Right ventricle myocardium superior (tissue), 1 donor: Measurements from ENCODE around the gene RBM3. TPM values are rescaled to one million over a fixed set of nuclear protein-coding genes. Genes with fewer than 3 reads are reported as not detected.
A peak's percentile ranks its signal among the peaks of the same experiment; 100 is the strongest.
"Not testable (repeated sequence)": the region's sequence is repeated elsewhere in the genome, so short reads cannot be mapped to it uniquely, and the experiment has no call there.

Experiments
- ATAC-seq: fragments of 200-7000 bp; cut with Tn5 transposase; one replicate; pipeline ENCODE4 v1.9.1; 2020; ENCODE audit warnings: mild to moderate bottlenecking; ENCODE audit not compliant: poor library complexity
- DNase-seq: peaks from one replicate; pipeline ENCODE4 v3.0.0-alpha.2; 2020
- intact Hi-C: fragments of 100-400 bp; cut with DNase I; formaldehyde crosslinking; loops from one replicate; pipeline ENCODE4 v1.11.2; 2022
- long read RNA-seq: library from polyadenylated mRNA; unstranded; transcript quantifications from one replicate; pipeline ENCODE4 v2.0.0, GENCODE V29; 2021
- total RNA-seq: library from RNA; stranded (reverse); fragmentation: NEBNext Ultra II Directional; extraction: Animal tissue kit (Norgen Biotek cat#: 25700); gene quantifications from one replicate; pipeline ENCODE4 v1.2.1, GENCODE V29; 2021
- donor health status: DM: no; HTN: yes; CAD: no; lungs with severe emphysema.

RBM3 gene
- 103 TPM for total RNA-seq
- long read RNA-seq, transcript RBM3-203 (7 exons, 2,162 nt): major isoform, 109 of 121 reads
- long read RNA-seq, partial matches to known transcripts: 3 of 121 reads
- long read RNA-seq, other reads (novel, unspliced or antisense): 7 of 121 reads

DNA sequence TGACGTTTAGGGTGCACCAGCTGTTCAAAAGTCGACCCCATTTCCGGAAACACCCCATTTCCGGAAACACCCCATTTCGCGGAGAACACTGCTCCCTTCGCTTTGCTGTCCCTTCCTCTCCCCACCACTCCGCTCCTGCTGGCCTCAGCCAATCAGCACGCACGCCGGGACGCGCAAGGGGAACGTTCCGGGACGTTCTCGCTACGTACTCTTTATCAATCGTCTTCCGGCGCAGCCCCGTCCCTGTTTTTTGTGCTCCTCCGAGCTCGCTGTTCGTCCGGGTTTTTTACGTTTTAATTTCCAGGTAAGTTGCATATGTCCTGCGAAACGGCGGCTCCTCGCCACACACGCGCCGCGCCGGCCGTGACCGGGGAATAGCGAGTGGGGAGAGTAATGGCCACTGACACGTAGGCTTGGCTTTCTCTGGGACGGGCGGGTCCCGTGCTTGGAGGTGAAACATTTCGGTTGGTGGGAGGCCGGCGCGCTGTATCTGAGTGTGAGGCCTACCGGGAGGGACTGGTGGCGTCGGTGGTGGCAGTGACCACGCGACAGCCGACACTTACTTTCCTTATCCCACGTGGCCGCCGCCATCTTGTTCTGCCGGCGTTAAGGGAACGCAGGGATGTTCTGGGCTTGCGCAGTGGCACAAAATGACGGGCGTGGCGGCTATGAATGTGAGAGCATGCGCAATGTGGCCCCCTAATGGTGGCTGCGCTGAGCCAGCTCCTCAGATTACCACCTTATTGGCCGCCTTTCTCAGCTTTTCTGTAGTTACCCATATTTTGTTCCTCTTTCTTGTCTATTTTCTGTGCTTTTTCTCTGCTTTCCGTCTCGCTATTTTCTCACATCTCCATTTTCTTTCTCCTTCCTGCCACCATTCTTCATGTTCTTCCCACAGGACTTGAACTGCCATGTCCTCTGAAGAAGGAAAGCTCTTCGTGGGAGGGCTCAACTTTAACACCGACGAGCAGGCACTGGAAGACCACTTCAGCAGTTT is at the start of gene RBM3:
TSS of gene RBM3 (plus strand) at position 215 of the 997 bp plus-strand sequence. CDS start at position 912, 697 bp downstream.
- intact Hi-C loops: no loop called here
- ATAC-seq (peak; percentile 99), DNase-seq (peak; percentile 94)

DNA sequence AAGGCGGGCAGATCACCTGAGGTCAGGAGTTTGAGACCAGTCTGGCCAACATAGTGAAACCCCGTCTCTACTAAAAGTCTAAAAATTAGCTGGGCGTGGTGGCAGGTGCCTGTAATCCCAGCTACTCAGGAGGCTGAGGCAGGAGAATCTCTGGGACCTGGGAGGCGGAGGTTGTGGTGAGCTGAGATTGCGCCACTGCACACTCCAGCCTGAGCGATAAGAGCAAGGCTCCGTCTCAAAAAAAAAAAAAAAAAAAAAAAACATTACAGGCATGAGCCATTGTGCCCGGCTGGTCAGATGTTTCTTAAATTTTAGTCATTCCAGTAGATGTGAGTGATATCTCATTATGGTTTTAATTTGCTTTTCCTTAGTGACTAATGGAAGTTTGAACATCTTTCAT is 48.4 kb upstream of the RBM3 start:
- intact Hi-C loops, ATAC-seq, DNase-seq: not testable (repeated sequence)

DNA sequence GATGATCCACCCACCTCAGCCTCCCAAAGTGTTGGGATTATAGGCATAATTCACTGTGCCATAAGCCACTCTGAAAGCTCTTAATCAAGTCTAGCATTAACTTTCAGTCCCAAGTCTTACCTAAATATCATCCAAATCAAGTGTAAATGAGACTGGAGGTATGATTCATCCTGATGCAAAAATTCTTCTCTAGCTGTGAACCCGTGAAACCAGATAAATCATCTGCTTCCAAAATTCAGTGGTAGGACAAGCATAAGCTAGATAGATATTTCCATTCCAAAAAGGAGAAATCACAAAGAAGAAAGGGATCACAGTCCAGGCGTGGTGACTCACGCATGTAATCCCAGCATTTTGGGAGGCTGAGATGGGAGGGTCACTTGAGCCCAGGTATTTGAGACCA is 43.5 kb upstream of the RBM3 start:
- no peak for ATAC-seq
- no peak for DNase-seq
- intact Hi-C loops: no loop called here

DNA sequence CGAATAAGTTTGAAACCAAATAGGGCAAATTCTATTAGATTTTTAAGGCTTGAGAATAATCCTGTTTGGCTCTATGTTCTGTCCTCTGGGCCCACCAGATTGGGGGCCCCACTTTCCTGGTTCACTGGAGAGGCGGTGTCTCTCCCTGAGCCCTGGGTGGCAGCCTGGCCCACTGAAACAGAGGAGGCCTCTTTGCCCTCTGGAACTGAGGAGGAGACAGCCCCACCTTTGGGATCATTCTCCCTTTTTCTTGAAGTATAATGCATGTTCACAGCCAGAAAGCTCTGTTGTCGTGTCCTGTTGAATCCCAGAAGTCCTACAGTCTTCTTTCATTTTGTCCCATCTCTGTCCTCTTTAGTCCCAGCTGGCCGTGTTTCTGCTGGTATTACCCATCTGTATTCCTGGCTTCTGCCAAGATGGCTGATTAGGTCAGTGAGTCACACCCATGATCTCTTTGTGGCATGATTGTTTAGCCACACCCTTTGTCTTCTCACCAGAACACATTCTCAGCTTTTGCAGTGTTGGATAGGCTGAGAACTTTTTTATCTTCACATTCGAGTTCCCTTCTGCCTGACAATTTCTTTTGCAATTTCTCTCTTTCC is 42.8 kb upstream of the RBM3 start:
- DNase-seq (no peak), ATAC-seq (peak; percentile 71)
- intact Hi-C loops: no loop called here

GRCh38 chrX:48532161-48532560 is 42.1 kb upstream of the RBM3 start:
- ATAC-seq (no peak), DNase-seq (no peak)
- intact Hi-C loops: no loop called here

DNA sequence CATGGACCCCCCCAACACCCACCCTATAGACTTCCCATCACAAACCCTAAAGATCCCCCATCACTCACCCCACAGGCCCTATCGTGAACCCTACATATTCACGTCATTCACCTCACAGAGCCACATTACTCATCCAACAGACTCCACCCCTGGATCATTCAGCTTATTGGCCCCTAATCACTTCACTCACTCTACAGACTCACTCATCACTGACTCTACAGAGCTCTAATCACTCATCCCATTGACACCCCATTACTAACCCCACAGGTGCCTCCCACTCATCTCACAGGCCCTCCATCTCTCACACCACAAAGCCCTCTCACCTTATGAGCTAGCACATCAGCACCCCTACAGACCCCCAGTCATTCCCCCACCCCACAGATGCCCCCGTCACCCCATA is 41.1 kb upstream of the RBM3 start:
- DNase-seq: no peak
- intact Hi-C loops: no loop called here
- ATAC-seq: no peak

DNA sequence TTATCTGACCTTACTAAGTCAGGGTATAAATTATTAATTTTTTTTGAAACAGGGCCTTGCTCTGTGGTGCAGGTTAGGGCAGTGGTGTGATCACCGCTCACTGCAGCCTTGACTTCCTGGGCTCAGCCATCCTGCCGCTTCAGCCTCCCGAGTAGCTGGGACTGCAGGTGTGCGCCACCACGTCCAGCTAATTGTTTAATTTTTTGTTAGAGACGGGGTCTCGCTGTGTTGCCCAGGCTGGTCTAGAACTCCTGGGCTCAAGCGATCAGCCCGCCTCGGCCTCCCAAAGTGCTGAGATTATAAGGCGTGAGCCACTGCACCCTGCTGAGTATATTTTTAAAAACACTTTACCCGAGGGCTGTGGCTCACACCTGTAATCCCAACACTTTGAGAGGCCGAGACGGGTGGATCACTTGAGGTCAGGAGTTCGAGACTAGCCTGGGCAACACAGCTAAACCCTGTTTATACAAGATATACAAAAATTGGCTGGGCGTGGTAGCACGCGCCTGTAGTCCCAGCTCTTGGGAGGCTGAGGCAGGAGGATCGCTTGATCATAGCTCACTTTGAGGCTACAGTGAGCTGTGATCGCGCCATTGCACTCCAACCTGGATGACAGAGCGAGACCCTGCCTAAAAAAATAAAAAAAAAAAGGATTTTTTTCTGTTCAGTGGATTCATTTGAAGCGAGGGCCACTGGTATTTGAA is 35.5 kb upstream of the RBM3 start:
- DNase-seq (no peak), ATAC-seq (no peak)
- intact Hi-C loops: no loop called here

DNA sequence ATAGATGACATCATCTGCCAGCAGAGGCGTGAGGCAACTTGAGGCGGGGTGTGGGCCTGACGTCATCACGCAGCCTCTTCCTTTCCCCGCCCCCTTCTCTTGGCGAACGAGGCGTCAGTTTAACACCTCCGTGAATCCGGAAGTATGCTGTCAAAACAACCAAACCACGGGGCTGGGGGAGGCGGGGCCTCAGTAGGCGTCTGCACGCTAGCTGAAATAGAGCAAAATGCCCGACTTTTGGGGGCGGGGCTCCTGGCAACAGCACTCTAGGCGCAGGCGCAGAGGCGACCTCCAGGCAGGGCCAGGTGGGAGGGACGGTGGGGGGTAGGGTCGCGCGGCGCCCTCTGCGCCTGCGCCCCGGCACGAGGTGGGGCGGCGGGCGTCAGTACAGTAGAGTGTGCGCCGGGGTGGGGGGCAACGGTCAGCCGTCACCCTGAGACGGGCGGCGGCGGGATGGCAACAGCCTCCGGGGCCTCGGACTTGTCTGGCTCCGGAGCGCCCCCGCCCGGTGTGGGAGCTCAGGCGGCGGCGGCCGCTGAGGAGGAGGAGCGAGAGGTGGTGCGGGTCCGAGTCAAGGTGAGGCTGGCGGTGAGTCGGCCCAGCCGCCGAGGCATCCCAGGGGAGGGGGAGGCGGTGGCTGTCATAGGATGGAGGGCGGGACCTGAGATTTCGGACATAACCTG is 34.8 kb upstream of the RBM3 start, which contains the start of gene TBC1D25:
TSS of gene TBC1D25 (plus strand) at position 370 of the 683 bp plus-strand sequence. CDS start at position 454, 84 bp downstream.
- intact Hi-C loops: no loop called here
- ATAC-seq: peak; percentile 95

GRCh38 chrX:48540028-48540375 is 34.3 kb upstream of the RBM3 start:
- intact Hi-C loops: no loop called here
- no peak for DNase-seq
- peak; percentile 75 for ATAC-seq

More for the DNA sequence above, 34.8 kb upstream of the RBM3 start, which contains the start of gene TBC1D25:
- DNase-seq: peak; percentile 98

- no peak for ATAC-seq
- no peak for DNase-seq
- intact Hi-C loops: no loop called here
Measured at GRCh38 chrX:48540480-48540879, 33.8 kb upstream of the RBM3 start.

- no peak for DNase-seq
- intact Hi-C loops: no loop called here
- ATAC-seq: no peak
Measured at GRCh38 chrX:48541140-48541814, 33.0 kb upstream of the RBM3 start.

- DNase-seq (no peak), ATAC-seq (no peak)
- intact Hi-C loops: no loop called here
Measured at GRCh38 chrX:48548871-48549270, 25.4 kb upstream of the RBM3 start.

DNA sequence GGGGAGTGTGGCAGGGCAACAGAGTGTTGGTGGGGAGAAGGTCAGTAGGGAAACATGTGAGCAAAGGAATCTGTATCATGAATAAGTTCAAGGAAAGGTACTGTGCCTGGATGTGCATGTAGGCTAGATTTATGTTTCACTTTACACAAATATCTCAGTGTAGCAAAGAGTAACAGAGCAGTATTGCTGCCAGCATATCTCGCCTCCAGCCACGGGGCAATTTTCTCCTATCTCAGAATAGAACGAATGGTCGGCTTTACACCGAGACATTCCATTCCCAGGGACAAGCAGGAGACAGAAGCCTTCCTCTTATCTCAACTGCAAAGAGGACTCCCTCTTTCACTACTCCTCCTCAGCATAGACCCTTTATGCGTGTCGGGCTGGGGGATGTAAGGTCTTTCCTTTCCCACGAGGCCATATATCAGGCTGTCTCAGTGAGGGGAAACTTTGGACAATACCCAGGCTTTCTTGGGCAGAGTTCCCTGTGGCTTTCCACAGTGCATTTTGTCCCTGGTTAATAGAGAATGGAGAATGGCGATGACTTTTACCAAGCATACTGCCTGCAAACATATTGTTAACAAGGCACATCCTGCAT is 18.5 kb upstream of the RBM3 start:
- DNase-seq, intact Hi-C loops, ATAC-seq: not testable (repeated sequence)

DNA sequence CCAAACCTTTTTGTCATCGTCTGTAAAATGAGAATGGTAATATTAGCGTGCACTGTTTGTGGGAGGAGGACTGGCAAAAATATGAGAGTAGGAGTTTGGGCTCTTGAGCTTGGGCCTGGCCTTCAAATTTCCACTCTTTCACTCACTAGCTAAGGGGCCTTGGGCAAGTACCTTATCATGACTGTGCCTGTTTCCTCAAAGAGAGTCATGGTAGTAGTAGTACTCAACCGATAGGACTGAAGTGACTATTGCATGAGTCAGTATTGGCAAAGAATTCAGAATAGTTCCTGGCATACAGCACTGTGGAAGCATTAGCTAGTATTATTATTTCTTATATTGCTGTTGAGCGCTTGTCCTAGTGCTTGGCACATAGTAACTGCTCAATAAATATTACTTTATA is 16.0 kb upstream of the RBM3 start:
- DNase-seq (no peak), ATAC-seq (peak; percentile 56)
- intact Hi-C loops: no loop called here

DNA sequence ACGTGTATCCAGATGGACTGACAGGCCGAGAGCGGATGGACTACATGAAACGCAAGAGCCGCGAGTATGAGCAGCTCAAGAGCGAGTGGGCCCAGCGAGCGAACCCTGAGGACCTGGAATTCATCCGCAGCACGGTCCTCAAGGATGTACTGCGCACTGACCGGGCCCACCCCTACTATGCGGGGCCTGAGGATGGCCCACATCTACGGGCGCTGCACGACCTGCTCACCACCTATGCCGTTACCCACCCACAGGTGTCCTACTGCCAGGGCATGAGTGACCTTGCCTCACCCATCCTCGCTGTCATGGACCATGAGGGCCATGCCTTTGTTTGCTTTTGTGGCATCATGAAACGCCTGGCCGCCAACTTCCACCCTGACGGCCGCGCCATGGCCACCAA is 14.6 kb upstream of the RBM3 start:
- DNase-seq: no peak
- intact Hi-C loops: no loop called here
- ATAC-seq: no peak

DNA sequence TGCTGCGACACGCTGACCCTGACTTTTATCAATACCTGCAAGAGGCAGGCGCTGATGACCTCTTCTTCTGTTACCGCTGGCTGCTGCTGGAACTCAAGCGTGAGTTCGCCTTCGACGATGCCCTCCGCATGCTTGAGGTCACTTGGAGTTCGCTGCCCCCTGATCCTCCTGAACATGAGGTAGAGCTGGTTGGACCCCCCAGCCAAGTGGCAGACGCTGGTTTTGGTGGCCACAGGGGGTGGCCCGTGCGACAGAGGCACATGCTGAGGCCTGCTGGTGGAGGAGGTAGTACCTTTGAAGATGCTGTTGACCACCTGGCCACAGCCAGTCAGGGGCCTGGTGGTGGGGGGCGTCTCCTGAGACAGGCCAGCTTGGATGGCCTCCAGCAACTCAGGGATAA is 14.2 kb upstream of the RBM3 start:
- intact Hi-C loops: no loop called here
- DNase-seq (no peak), ATAC-seq (no peak)

GRCh38 chrX:48560681-48561080 is 13.6 kb upstream of the RBM3 start:
- no peak for ATAC-seq
- DNase-seq: no peak
- intact Hi-C loops: no loop called here

DNA sequence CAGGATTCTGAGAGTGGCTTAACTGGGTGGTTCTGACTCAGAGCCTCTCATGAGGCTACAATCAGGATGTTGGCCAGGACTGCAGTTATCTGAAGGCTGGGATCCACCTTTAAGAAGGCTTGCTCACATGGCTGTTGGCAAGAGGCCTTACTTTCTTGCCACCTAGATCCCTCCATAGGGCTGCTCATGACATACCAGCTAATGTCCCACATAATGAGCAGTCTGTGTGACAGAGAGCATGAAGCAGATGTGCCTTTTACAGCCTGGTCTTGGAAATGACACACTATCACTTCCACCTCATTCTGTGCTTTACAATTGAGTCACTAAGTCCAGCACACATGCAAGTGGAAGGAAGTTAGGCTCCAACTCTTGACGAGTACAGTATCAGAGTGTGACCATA is 4.3 kb upstream of the RBM3 start:
- intact Hi-C loops: no loop called here
- ATAC-seq (no peak), DNase-seq (no peak)
